ENCODE data around the gene FUT9.

GRCh38 chr6:96014846-96015517 is 792 bp upstream of the FUT9 start:
- TF ChIP-seq, protein P1, sequence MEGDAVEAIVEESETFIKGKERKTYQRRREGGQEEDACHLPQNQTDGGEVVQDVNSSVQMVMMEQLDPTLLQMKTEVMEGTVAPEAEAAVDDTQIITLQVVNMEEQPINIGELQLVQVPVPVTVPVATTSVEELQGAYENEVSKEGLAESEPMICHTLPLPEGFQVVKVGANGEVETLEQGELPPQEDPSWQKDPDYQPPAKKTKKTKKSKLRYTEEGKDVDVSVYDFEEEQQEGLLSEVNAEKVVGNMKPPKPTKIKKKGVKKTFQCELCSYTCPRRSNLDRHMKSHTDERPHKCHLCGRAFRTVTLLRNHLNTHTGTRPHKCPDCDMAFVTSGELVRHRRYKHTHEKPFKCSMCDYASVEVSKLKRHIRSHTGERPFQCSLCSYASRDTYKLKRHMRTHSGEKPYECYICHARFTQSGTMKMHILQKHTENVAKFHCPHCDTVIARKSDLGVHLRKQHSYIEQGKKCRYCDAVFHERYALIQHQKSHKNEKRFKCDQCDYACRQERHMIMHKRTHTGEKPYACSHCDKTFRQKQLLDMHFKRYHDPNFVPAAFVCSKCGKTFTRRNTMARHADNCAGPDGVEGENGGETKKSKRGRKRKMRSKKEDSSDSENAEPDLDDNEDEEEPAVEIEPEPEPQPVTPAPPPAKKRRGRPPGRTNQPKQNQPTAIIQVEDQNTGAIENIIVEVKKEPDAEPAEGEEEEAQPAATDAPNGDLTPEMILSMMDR (IDR thresholded peaks at IDR 0.05): peak; percentile 31
- TF ChIP-seq EZH2 (IDR thresholded peaks at IDR 0.05): no peak

Measured in neural progenitor cell (in vitro differentiated cells).